SK-N-MC (cell line): ENCODE measurements around the gene EMID1.
A peak's percentile ranks its signal among the peaks of the same experiment; 100 is the strongest.

ENCODE experiments used
- DNase-seq: peaks from one replicate; pipeline ENCODE4 v3.0.0-alpha.2; 2011; ENCODE audit warnings: low read depth, low spot score
- H3K27ac ChIP-seq: fragments of 200-600 bp; sonication (generic); 2 replicates; pipeline ENCODE4 v1.5.1; 2016; ENCODE audit warnings: mixed run types
- H3K36me3 ChIP-seq: fragments of 200-600 bp; sonication (generic); 2 replicates; pipeline ENCODE4 v1.6.1; 2017; ENCODE audit warnings: antibody characterized with exemption, low read length, mixed read lengths; ENCODE audit not compliant: insufficient read depth
- H3K4me3 ChIP-seq: fragments of 200-600 bp; sonication (generic); 2 replicates; pipeline ENCODE4 v1.5.1; 2016
- H3K9ac ChIP-seq: fragments of 200-600 bp; sonication (generic); 2 replicates; pipeline ENCODE4 v1.8.0; 2017; ENCODE audit warnings: mixed run types, mixed read lengths; ENCODE audit not compliant: insufficient read length
- H3K9me3 ChIP-seq: fragments of 200-600 bp; sonication (generic); 2 replicates; pipeline ENCODE4 v1.6.1; 2017; ENCODE audit warnings: low read depth, mild to moderate bottlenecking, antibody characterized with exemption, low read length, moderate library complexity, mixed read lengths
- EZH2 ChIP-seq: fragments of 200-600 bp; sonication (generic); IDR thresholded peaks from one replicate; pipeline ENCODE4 v1.6.1; 2017; ENCODE audit warnings: antibody characterized with exemption
- FOXP2 ChIP-seq: optimal IDR thresholded peaks from 2 replicates; pipeline ENCODE3; 2011; ENCODE audit warnings: mild to moderate bottlenecking, moderate library complexity; ENCODE audit not compliant: insufficient read depth; ENCODE audit errors: extremely low read length, control extremely low read depth
- POLR2AphosphoS5 ChIP-seq: IDR thresholded peaks from 2 replicates; pipeline ENCODE4 v1.6.1; 2012; ENCODE audit warnings: mild to moderate bottlenecking, low read depth, low read length, borderline replicate concordance

The EMID1 gene

DNA sequence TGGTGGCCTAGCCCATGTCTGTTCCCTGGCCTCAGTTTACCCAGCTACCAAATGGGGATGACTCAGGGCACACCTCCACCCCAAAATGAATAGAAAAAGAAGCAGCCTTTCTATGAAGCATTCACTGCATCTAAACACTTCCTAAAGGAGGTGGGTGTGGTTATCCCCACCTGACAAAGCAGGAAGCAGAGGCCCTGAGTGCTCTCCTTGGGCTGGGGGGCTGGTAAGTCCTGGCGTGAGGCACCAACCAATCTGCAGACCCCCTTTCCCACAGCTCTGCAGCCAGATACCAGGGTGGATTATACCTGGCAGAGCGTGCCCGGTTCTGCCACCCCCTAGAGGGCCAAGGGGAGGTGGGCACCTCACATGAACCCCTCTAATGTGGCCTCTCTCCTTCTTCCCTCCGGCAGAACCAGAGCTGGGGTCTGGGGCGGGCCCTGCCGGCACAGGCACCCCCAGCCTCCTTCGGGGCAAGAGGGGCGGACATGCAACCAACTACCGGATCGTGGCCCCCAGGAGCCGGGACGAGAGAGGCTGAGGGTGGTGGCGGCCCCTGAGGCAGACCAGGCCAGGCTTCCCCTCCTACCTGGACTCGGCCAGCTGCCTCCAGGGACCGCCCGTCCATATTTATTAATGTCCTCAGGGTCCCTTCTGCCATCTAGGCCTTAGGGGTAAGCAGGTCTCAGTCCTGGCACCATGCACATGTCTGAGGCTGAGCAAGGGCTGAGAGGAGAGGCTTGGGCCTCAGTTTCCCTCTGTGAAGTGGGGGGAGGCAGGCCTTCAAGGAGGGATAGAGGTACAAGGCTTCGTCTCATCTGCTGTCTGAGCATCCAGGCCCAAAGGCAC lies 52.9 kb downstream of the EMID1 start:
- Histone ChIP-seq H3K9me3 (no peaks in the 10 kb centered on the region), H3K36me3 (peaks cover 2% of the 10 kb centered on the region; the same call in 1 of the 2 replicates), H3K4me3 (no peak overlapping the region), H3K27ac (no peak overlapping the region), H3K9ac (no peak overlapping the region)
- TF ChIP-seq POLR2AphosphoS5 (no peak), EZH2 (no peak), FOXP2 (no peak)
- no peak for DNase-seq

GRCh38 chr22:29259253-29259899 lies 53.7 kb downstream of the EMID1 start:
- no peak for DNase-seq
- Histone ChIP-seq H3K9me3 (no peaks in the 10 kb centered on the region), H3K4me3 (no peak overlapping the region), H3K27ac (no peak overlapping the region), H3K9ac (no peak overlapping the region), H3K36me3 (peaks cover 9% of the 10 kb centered on the region; the same call in 1 of the 2 replicates)
- no peak for TF ChIP-seq FOXP2
- no peak for TF ChIP-seq POLR2AphosphoS5
- TF ChIP-seq EZH2, result no peak

GRCh38 chr22:29260031-29260560 lies 54.4 kb downstream of the EMID1 start:
- Histone ChIP-seq H3K4me3 (no peak overlapping the region), H3K27ac (no peak overlapping the region), H3K36me3 (peaks cover 14% of the 10 kb centered on the region; the same call in 1 of the 2 replicates), H3K9ac (no peak overlapping the region), H3K9me3 (no peaks in the 10 kb centered on the region)
- no peak for DNase-seq
- TF ChIP-seq EZH2 (no peak), FOXP2 (no peak), POLR2AphosphoS5 (no peak)

DNA sequence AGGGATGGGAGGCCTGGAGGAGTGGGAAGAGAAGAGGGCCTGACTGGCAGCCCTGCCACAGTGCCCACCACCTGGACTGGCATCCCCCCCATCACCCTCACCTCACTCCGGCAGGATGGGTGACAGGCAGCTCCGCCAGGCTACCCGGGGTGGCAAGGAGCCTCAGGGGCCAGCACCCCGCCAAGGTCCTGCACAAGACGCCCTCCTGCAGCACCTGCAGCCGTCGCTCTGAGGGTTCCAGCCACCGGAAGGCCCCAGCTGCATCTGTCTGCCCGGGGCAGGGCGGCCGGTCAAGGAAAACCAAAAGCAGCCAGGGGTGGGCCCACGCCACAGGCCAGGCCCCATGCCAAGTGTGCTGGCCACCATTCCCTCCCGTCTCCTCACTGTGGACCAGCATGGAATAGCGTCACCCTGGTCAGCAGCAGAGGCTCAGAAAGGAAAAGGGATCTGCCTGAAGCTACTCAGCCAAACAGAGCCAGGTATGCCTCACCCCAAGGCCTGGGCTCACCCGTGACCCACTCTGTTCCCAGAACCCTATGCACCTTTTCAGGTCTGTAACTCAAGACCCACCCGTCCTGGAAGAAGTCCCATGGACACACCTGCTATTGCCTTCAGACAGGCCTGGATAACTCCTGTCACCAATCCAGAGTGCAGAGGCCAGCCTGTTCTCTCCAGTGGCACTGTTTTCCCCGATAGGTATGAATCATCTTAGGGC lies 55.1 kb downstream of the EMID1 start:
- no peak for DNase-seq
- TF ChIP-seq POLR2AphosphoS5, result peak; percentile 42; the same call in 1 of the 2 replicates
- no peak for TF ChIP-seq FOXP2

DNA sequence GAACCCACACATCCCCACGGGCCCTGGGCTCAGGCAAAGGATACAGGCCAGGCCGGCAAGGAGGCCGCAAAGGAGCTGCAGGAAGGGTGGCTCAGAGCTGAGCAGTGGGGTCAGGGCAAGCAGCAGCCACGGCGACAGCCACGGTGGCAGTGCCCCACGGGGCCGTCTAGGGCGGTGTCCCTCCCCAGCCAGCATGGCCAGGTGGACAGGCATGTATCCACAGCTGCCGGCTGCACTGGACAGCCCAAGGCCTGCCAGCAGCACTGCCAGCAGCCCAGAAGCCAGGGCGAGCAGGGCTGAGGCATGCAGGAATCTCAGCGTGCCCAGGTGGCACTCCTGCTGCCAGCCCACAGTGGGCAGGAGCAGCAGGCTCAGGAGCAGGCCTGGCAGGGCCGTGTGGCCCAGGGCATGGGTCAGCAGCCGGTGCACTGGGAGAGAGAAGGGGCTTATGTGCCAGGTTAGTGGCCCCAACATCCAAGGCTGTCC lies 58.1 kb downstream of the EMID1 start:
- H3K27ac ChIP-seq, result no peak overlapping the region
- peaks cover 30% of the 10 kb centered on the region for H3K36me3 ChIP-seq
- H3K4me3 ChIP-seq, result no peak overlapping the region
- DNase-seq, result no peak
- TF ChIP-seq EZH2, result no peak
- H3K9me3 ChIP-seq, result no peaks in the 10 kb centered on the region
- H3K9ac ChIP-seq, result no peak overlapping the region

More for the DNA sequence above, 55.1 kb downstream of the EMID1 start:
- H3K9me3 ChIP-seq, result no peaks in the 10 kb centered on the region
- no peak overlapping the region for H3K9ac ChIP-seq
- H3K27ac ChIP-seq, result no peak overlapping the region
- no peak overlapping the region for H3K4me3 ChIP-seq
- H3K36me3 ChIP-seq, result peaks cover 20% of the 10 kb centered on the region; the same call in 1 of the 2 replicates

- H3K27ac ChIP-seq, result no peak overlapping the region
- H3K9ac ChIP-seq, result no peak overlapping the region
- H3K4me3 ChIP-seq, result no peak overlapping the region
- H3K9me3 ChIP-seq, result no peaks in the 10 kb centered on the region
- no peak for DNase-seq
- no peak for TF ChIP-seq EZH2
- TF ChIP-seq FOXP2, result no peak
- TF ChIP-seq POLR2AphosphoS5, result no peak
- H3K36me3 ChIP-seq, result peaks cover 43% of the 10 kb centered on the region
Observed at GRCh38 chr22:29265305-29265704, 59.6 kb downstream of the EMID1 start.

GRCh38 chr22:29265929-29266328 lies 60.2 kb downstream of the EMID1 start:
- Histone ChIP-seq H3K9me3 (no peaks in the 10 kb centered on the region), H3K27ac (0 out of 2 replicates have a peak overlapping the region, but pooled peaks have one; percentile 100), H3K9ac (peak overlapping the region; percentile 46), H3K4me3 (peak overlapping the region; percentile 99), H3K36me3 (peaks cover 49% of the 10 kb centered on the region)
- no peak for DNase-seq
- TF ChIP-seq EZH2 (no peak), FOXP2 (no peak), POLR2AphosphoS5 (no peak)
